ENCODE measurements around the gene MRPS12.

DNA sequence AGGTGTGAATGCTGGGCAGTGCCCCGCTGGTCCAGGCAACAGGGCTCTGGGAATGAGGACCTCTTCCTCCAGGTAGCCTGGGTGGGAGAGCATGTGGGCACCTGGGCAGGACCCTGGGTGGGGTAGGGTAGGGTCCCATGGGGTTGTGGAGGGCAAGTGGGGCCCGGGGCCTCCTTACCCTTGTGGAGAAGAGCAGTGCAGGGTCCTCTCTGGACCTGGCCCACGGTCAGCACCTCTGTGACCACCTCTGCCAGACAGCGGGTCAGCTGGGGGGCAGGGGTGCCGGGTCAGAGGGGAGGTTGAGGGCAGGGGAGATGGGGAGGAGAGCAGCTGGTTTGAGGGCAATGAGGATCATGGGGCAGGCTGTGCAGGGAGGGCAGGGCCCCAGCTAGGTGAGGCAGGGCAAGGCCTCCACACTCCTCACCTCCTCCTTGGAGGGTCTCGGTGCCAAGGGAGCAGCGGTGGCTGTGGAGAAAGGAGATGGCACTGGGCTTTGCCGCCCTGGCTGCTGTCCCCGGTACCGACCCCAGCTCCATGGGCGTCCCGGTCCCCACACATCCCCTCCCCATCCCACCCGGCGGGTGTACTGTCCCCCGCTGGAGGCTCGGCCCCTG is 19.2 kb upstream of the MRPS12 start:
- TF ChIP-seq ZNF777 (tag by site-specific recombination; IDR thresholded peaks at IDR 0.05; ENCODE audit: borderline replicate concordance) (no peak), ZNF837 (tag by site-specific recombination; IDR thresholded peaks at IDR 0.05) (no peak), ELK4 (IDR thresholded peaks at IDR 0.05; ENCODE audit: borderline replicate concordance, low read depth, low read length) (no peak), ZNF513 (tag by site-specific recombination; IDR thresholded peaks at IDR 0.05) (no peak), MZF1 (tag by site-specific recombination; IDR thresholded peaks at IDR 0.05; ENCODE audit: borderline replicate concordance) (no peak), MEIS1 (CRISPR knock-in tag; IDR thresholded peaks at IDR 0.05; ENCODE audit: borderline replicate concordance) (no peak), GLIS1 (tag by site-specific recombination; IDR thresholded peaks at IDR 0.05) (no peak), KLF1 (tag by site-specific recombination; IDR thresholded peaks at IDR 0.05) (no peak), ZSCAN18 (tag by site-specific recombination; IDR thresholded peaks at IDR 0.05) (no peak), ZNF37A (tag by site-specific recombination; IDR thresholded peaks at IDR 0.05) (no peak), ZNF843 (tag by site-specific recombination; IDR thresholded peaks at IDR 0.05) (no peak)
- TF ChIP-seq, protein P1, sequence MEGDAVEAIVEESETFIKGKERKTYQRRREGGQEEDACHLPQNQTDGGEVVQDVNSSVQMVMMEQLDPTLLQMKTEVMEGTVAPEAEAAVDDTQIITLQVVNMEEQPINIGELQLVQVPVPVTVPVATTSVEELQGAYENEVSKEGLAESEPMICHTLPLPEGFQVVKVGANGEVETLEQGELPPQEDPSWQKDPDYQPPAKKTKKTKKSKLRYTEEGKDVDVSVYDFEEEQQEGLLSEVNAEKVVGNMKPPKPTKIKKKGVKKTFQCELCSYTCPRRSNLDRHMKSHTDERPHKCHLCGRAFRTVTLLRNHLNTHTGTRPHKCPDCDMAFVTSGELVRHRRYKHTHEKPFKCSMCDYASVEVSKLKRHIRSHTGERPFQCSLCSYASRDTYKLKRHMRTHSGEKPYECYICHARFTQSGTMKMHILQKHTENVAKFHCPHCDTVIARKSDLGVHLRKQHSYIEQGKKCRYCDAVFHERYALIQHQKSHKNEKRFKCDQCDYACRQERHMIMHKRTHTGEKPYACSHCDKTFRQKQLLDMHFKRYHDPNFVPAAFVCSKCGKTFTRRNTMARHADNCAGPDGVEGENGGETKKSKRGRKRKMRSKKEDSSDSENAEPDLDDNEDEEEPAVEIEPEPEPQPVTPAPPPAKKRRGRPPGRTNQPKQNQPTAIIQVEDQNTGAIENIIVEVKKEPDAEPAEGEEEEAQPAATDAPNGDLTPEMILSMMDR (tag by site-specific recombination; IDR thresholded peaks at IDR 0.05), result no peak
- TF ChIP-seq, protein P2, sequence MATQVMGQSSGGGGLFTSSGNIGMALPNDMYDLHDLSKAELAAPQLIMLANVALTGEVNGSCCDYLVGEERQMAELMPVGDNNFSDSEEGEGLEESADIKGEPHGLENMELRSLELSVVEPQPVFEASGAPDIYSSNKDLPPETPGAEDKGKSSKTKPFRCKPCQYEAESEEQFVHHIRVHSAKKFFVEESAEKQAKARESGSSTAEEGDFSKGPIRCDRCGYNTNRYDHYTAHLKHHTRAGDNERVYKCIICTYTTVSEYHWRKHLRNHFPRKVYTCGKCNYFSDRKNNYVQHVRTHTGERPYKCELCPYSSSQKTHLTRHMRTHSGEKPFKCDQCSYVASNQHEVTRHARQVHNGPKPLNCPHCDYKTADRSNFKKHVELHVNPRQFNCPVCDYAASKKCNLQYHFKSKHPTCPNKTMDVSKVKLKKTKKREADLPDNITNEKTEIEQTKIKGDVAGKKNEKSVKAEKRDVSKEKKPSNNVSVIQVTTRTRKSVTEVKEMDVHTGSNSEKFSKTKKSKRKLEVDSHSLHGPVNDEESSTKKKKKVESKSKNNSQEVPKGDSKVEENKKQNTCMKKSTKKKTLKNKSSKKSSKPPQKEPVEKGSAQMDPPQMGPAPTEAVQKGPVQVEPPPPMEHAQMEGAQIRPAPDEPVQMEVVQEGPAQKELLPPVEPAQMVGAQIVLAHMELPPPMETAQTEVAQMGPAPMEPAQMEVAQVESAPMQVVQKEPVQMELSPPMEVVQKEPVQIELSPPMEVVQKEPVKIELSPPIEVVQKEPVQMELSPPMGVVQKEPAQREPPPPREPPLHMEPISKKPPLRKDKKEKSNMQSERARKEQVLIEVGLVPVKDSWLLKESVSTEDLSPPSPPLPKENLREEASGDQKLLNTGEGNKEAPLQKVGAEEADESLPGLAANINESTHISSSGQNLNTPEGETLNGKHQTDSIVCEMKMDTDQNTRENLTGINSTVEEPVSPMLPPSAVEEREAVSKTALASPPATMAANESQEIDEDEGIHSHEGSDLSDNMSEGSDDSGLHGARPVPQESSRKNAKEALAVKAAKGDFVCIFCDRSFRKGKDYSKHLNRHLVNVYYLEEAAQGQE (tag by site-specific recombination; IDR thresholded peaks at IDR 0.05), result peak; percentile 86
- TF ChIP-seq, protein P3, sequence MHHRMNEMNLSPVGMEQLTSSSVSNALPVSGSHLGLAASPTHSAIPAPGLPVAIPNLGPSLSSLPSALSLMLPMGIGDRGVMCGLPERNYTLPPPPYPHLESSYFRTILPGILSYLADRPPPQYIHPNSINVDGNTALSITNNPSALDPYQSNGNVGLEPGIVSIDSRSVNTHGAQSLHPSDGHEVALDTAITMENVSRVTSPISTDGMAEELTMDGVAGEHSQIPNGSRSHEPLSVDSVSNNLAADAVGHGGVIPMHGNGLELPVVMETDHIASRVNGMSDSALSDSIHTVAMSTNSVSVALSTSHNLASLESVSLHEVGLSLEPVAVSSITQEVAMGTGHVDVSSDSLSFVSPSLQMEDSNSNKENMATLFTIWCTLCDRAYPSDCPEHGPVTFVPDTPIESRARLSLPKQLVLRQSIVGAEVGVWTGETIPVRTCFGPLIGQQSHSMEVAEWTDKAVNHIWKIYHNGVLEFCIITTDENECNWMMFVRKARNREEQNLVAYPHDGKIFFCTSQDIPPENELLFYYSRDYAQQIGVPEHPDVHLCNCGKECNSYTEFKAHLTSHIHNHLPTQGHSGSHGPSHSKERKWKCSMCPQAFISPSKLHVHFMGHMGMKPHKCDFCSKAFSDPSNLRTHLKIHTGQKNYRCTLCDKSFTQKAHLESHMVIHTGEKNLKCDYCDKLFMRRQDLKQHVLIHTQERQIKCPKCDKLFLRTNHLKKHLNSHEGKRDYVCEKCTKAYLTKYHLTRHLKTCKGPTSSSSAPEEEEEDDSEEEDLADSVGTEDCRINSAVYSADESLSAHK (tag by site-specific recombination; IDR thresholded peaks at IDR 0.05), result no peak

All from HEK293 (cell line).